Measurements from ENCODE around the gene NAIF1.
A peak's percentile ranks its signal among the peaks of the same experiment; 100 is the strongest.
"Not testable (repeated sequence)": the region's sequence is repeated elsewhere in the genome, so short reads cannot be mapped to it uniquely, and the experiment has no call there.

Gene NAIF1

GRCh38 chr9:128080206-128080605, 13.1 kb upstream of the NAIF1 start:
- no peak for TF ChIP-seq CTCF (IDR thresholded peaks at IDR 0.05)
- DNase-seq (ENCODE audit: low spot score): no peak
- H3K4me3 ChIP-seq: no peak overlapping the region
- H3K27ac ChIP-seq: no peak overlapping the region

GRCh38 chr9:128078504-128079434, 11.6 kb upstream of the NAIF1 start:
- TF ChIP-seq CTCF (IDR thresholded peaks at IDR 0.05): no peak
- Histone ChIP-seq H3K27ac (peak overlapping the region in 1 of 2 donors; percentile 38), H3K4me3 (no peak overlapping the region)
- DNase-seq (ENCODE audit: low spot score): no peak

- Histone ChIP-seq H3K27ac (peak overlapping the region in 1 of 2 donors; percentile 38), H3K4me3 (no peak overlapping the region)
- TF ChIP-seq CTCF (IDR thresholded peaks at IDR 0.05): no peak
- DNase-seq (ENCODE audit: low spot score): no peak
Measured at GRCh38 chr9:128077847-128078503, 10.9 kb upstream of the NAIF1 start.

GRCh38 chr9:128073253-128073886, 6.2 kb upstream of the NAIF1 start:
- peak overlapping the region; percentile 91 to 93 for H3K27ac ChIP-seq
- DNase-seq (ENCODE audit: low spot score): no peak
- no peak for TF ChIP-seq CTCF (IDR thresholded peaks at IDR 0.05)
- peak overlapping the region; percentile 49 for H3K4me3 ChIP-seq

GRCh38 chr9:128072144-128073021, 5.3 kb upstream of the NAIF1 start:
- DNase-seq (ENCODE audit: low spot score): peak; percentile 88
- H3K4me3 ChIP-seq: peak overlapping the region; percentile 49

GRCh38 chr9:128071475-128071874, 4.4 kb upstream of the NAIF1 start:
- DNase-seq (ENCODE audit: low spot score): not testable (repeated sequence)
- Histone ChIP-seq H3K27ac (peak overlapping the region; percentile 91 to 93), H3K4me3 (peak overlapping the region; percentile 35)

More at GRCh38 chr9:128072144-128073021, 5.3 kb upstream of the NAIF1 start:
- H3K27ac ChIP-seq: peak overlapping the region; percentile 91 to 93
- TF ChIP-seq CTCF (IDR thresholded peaks at IDR 0.05): no peak

All from coronary artery (tissue), 2 donors.